Fibroblast of villous mesenchyme (primary cell): ENCODE results near the gene TET1. TPM values are rescaled to one million over a fixed set of nuclear protein-coding genes. Genes with fewer than 3 reads are reported as not detected.
"Not testable (repeated sequence)": the region's sequence is repeated elsewhere in the genome, so short reads cannot be mapped to it uniquely, and the experiment has no call there.

Experiments used
- DNase-seq: peaks from one replicate; pipeline ENCODE4 v3.0.0-alpha.2; 2010; ENCODE audit warnings: low read depth
- H3K4me3 ChIP-seq: 2 replicates; pipeline ENCODE4 v1.5.1; 2011; ENCODE audit warnings: low read depth, mild to moderate bottlenecking, low read length
- total RNA-seq: library from RNA; depleted of rRNA; stranded (reverse); fragments of >200 nt; gene quantifications from 2 replicates; pipeline ENCODE4 v1.2.3, GENCODE V29; 2012
- TF ChIP-seq, protein P1 (sequence below): IDR thresholded peaks from 2 replicates; pipeline ENCODE4 v1.5.1; 2012; ENCODE audit warnings: low read depth, mild to moderate bottlenecking, low read length; ENCODE audit not compliant: insufficient read depth

Gene TET1
- total RNA-seq, 1 donor: 9.5 TPM

- TF ChIP-seq, protein P1, sequence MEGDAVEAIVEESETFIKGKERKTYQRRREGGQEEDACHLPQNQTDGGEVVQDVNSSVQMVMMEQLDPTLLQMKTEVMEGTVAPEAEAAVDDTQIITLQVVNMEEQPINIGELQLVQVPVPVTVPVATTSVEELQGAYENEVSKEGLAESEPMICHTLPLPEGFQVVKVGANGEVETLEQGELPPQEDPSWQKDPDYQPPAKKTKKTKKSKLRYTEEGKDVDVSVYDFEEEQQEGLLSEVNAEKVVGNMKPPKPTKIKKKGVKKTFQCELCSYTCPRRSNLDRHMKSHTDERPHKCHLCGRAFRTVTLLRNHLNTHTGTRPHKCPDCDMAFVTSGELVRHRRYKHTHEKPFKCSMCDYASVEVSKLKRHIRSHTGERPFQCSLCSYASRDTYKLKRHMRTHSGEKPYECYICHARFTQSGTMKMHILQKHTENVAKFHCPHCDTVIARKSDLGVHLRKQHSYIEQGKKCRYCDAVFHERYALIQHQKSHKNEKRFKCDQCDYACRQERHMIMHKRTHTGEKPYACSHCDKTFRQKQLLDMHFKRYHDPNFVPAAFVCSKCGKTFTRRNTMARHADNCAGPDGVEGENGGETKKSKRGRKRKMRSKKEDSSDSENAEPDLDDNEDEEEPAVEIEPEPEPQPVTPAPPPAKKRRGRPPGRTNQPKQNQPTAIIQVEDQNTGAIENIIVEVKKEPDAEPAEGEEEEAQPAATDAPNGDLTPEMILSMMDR: no peak
- no peak for DNase-seq
- H3K4me3 ChIP-seq: no peak overlapping the region
These were observed 5.5 kb downstream of the TET1 start for GRCh38 chr10:68565658-68566057.

DNA sequence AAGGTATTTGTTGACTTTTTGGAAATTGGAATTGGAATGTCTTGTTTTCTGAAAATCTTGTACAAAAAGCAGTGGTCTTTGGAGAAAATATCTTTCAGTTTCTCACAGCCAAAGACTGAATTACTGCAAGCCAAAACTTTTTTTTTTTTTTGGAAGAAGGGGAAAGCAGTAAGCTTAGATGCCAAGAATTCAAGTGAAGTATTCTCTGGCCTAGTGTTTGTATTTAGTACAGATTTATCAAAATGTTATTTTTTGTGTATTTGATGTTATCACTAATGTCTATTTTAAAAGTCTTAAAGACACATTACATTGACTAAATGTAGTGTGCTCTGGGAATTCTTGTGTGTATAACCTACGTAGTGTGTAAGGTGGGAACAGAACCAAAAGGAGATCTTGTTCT, 6.2 kb downstream of the TET1 start:
- TF ChIP-seq, protein P1: no peak
- DNase-seq: no peak
- H3K4me3 ChIP-seq: no peak overlapping the region

DNA sequence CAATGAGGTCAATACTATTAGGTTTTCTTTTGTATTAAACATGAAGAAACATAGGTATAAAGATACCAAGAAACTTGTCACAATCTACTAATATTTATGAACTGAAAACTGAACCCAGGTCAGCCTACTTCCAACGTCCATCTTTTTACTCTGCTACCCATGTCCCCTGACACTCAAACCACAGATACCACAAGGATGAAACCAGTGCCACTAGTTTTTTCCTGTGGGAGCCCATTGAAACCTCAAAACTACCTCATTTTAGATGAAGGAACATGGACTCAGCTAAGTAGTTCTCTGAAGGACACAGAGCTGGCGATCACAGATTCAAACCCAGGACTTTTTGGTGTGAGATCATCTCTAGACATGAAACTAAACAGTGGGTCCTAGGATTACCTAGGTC, 6.8 kb downstream of the TET1 start:
- TF ChIP-seq, protein P1: no peak
- no peak for DNase-seq
- H3K4me3 ChIP-seq: no peak overlapping the region

GRCh38 chr10:68572151-68572550, 12.0 kb downstream of the TET1 start:
- TF ChIP-seq, protein P1: no peak
- no peak overlapping the region for H3K4me3 ChIP-seq
- no peak for DNase-seq

GRCh38 chr10:68574051-68574450, 13.9 kb downstream of the TET1 start:
- TF ChIP-seq, protein P1: no peak
- H3K4me3 ChIP-seq: no peak overlapping the region

DNA sequence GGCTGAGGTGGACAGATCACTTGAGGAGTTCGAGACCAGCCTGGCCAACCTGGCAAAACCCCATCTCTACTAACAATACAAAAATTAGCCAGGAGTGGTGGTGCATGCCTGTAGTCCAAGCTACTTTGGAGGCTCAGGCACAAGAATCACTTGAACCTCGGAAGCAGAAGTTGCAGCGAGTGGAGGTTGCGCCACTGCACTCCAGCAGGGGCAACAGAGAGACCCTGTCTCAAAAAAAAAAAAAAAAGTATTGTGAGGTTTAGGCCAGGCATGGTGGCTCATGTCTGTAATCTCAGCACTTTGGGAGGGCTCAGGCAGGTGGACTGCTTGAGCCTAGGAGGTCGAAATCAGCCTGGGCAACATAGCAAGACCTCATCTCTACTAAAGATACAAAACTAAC, 16.0 kb downstream of the TET1 start:
- TF ChIP-seq, protein P1: no peak
- DNase-seq: no peak
- no peak overlapping the region for H3K4me3 ChIP-seq

More at GRCh38 chr10:68574051-68574450, 13.9 kb downstream of the TET1 start:
- no peak for DNase-seq

- TF ChIP-seq, protein P1: no peak
- H3K4me3 ChIP-seq: no peak overlapping the region
- no peak for DNase-seq
These were observed 18.8 kb downstream of the TET1 start for GRCh38 chr10:68578974-68579373.

- not testable (repeated sequence) for DNase-seq, H3K4me3 ChIP-seq
These were observed 24.1 kb downstream of the TET1 start for GRCh38 chr10:68584187-68584586.
